HG03439 (cell line): ENCODE results near the gene SLC22A23.

Experiments
- ATAC-seq: cut with Tn5 transposase; IDR thresholded peaks from one replicate; pipeline ENCODE4 v1.9.1; 2021; ENCODE audit warnings: mild to moderate bottlenecking, moderate library complexity; ENCODE audit not compliant: unreplicated experiment

SLC22A23 gene

GRCh38 chr6:3304500-3305215 is 152.2 kb downstream of the SLC22A23 start:
- no peak for ATAC-seq

GRCh38 chr6:3303795-3304411 is 152.9 kb downstream of the SLC22A23 start:
- ATAC-seq = no peak

- no peak for ATAC-seq
Measured at GRCh38 chr6:3301506-3301905, 155.3 kb downstream of the SLC22A23 start.

GRCh38 chr6:3299221-3299620 is 157.6 kb downstream of the SLC22A23 start:
- ATAC-seq = no peak

- no peak for ATAC-seq
Measured at GRCh38 chr6:3297909-3298308, 158.9 kb downstream of the SLC22A23 start.

GRCh38 chr6:3297006-3297405 is 159.8 kb downstream of the SLC22A23 start:
- ATAC-seq = no peak

GRCh38 chr6:3296537-3296936 is 160.3 kb downstream of the SLC22A23 start:
- ATAC-seq = no peak

- ATAC-seq = no peak
Measured at GRCh38 chr6:3296078-3296477, 160.8 kb downstream of the SLC22A23 start.

GRCh38 chr6:3294921-3295871 is 161.7 kb downstream of the SLC22A23 start:
- no peak for ATAC-seq

- no peak for ATAC-seq
Measured at GRCh38 chr6:3294396-3294795, 162.5 kb downstream of the SLC22A23 start.

GRCh38 chr6:3293271-3294155 is 163.3 kb downstream of the SLC22A23 start:
- no peak for ATAC-seq

GRCh38 chr6:3292431-3293197 is 164.2 kb downstream of the SLC22A23 start:
- ATAC-seq = no peak

- no peak for ATAC-seq
Measured at GRCh38 chr6:3291987-3292386, 164.9 kb downstream of the SLC22A23 start.

GRCh38 chr6:3291346-3291745 is 165.5 kb downstream of the SLC22A23 start:
- ATAC-seq = no peak

- ATAC-seq = no peak
Measured at GRCh38 chr6:3290931-3291211, 166.0 kb downstream of the SLC22A23 start.

GRCh38 chr6:3290149-3290930 is 166.5 kb downstream of the SLC22A23 start:
- no peak for ATAC-seq

GRCh38 chr6:3289664-3290055 is 167.2 kb downstream of the SLC22A23 start:
- ATAC-seq = no peak

- no peak for ATAC-seq
Measured at GRCh38 chr6:3288711-3289663, 167.9 kb downstream of the SLC22A23 start.
